ENCODE data around the gene ICAM2.

ICAM2 gene

DNA sequence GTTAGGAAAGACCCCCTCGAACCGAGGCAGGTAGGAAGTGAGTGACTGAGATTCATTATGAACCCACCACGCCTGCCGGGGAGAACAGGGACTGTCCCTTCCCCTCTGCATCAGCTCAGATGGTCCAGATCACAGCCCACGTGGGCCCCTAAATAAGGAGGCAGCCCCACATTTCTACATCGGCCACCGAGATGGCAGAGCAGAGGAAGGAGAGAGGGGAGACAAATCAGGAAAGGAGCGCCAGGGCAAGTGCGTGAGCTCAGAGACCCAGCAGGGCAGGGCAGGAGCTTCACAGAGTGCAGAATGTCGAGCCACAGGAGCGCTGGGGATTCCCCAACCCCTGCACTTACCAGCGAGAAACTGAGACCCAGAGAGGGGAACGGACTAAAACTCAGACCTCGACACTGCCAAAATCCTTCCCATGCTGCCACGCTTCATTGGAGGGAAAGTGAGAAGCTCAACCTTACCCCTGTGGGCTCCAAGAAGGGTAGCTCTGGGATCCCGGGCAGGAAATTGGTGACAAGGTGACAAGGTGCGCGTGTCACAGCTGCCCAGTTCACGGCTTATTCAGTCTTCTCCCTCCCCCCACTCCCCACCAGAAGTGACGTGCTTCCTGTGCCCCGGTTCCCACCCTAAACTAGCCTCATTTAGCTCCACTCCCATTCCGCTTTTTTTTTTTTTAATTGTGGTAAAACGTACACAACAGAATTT is at the start of gene ICAM2:
ICAM2 (minus strand) TSS at position 578 of the 711 bp plus-strand sequence. CDS start 13,942 bp downstream, outside the sequence.
- peak; percentile 35 to 45 (median 40) for DNase-seq

DNA sequence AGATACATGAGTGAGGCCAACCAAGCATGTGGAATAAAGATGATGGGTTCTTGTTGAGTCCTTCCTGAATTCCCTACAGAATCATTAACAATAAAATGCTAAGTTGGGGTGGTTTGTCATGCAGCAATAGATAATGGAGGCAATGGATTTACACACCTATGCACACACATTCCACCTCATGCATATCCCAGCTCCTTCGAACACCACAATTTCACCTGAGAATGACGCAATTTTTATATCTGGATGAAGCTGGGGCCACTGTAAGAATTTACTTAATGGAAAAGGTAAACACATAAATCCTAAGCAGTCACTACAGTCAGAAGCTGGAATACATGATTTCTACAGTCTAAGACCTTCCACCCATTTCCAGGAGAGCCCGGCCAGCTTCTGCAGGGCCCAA is 49.8 kb upstream of the ICAM2 start:
- DNase-seq: no peak

- DNase-seq: no peak
Observed at GRCh38 chr17:64069143-64069542, 48.7 kb upstream of the ICAM2 start.

DNA sequence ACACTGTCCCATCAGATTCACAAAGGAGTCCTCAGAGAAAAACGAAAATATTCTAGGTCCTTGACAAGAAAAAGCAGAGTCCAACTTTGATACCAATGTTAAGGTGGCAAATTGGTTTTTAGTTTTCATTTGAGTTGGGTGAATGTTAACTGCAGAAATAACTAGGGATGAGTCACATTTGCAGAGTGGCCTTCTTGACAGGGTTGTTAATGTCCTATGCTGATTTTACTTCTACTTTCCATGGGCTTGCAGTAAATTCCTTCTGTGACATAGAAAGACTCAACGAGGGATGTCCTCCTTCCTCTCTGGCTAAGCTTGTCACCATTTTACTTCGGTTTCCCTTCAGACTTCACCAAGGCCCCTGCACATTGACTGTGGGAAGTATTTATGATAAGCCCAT is 47.2 kb upstream of the ICAM2 start:
- peak; percentile 42 to 69 (median 69) for DNase-seq

GRCh38 chr17:64066716-64067115 is 46.3 kb upstream of the ICAM2 start:
- no peak for DNase-seq

DNA sequence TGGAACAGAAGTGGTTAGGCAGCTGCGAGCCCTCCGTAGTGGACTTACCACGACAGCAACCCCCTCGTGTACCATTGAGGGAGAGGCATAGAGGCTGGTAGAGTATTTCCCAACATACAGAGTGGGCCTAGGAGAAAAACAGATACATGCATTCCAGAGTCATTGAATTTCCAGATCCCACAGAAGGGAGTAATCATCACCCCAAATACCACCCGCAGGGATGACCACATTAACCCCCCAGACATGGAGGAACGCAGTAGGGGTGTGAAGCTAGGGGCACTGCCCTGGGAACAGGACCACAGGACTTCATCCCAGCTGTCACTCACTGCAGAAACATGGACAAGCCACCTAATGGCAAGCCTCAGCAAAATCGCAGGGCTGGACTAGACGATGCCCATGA is 44.7 kb upstream of the ICAM2 start:
- DNase-seq: no peak

DNA sequence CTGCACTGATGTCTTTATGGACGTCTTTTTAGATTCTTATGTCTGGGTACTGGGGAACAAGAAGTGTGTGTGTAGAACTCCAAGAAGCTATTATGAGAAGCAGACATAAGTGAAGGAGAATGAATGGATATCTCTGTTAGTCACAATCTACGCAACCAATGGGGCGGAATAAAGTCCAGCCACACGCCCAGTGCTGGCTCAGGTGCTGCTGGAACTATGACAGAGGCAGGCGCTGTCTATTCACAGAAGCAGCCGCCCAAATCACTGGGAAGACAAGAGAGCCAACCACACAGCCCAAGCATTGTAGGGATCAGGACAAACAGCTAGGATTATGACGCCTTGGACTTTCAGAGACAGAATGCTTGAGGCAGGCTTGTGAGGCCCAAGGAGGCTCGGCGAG is 43.9 kb upstream of the ICAM2 start:
- no peak for DNase-seq

DNA sequence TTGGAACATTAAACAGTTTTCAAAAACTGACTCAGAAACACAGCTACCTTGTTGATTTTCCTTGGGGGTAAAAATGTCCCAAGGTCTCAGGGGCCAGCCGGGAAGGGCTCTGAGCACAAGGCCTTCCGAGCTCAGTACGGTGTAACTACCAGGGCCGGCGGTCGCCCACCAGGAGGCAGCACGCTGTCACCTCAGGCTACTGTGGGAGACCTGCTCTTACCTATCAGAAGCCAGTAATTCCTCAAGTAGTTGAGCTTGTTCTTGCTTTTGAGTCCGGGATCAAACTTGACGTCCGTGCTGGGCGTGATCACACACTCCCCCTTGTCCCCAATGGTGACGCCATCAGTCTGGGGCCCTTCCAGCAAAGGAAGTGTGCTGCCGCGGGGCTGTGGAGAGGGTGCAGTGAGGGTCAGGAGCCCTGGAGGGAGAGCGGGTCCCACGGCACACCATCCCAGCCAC is 43.4 kb upstream of the ICAM2 start:
- DNase-seq: peak; percentile 31 to 41 (median 35)

DNA sequence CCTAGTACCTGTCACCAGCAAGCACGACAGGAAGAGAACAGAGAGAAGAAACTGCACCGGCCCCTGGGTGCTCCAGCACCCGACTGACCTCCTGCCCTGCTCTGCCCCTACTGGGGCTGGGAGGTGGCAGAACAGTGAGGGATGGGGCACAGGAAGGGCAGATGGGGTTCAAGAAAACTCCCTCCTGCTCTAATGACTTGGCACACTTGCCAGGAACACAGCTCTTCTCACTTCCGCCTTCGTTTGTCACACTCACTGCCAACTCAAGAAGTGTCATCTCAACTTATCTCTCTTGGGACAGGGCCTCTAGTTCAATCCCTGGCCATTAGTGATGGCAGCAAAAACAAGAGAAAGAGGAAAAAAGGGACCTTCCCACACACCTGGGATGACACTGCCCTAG is 42.7 kb upstream of the ICAM2 start:
- DNase-seq: peak; percentile 44 to 62 (median 49)

DNA sequence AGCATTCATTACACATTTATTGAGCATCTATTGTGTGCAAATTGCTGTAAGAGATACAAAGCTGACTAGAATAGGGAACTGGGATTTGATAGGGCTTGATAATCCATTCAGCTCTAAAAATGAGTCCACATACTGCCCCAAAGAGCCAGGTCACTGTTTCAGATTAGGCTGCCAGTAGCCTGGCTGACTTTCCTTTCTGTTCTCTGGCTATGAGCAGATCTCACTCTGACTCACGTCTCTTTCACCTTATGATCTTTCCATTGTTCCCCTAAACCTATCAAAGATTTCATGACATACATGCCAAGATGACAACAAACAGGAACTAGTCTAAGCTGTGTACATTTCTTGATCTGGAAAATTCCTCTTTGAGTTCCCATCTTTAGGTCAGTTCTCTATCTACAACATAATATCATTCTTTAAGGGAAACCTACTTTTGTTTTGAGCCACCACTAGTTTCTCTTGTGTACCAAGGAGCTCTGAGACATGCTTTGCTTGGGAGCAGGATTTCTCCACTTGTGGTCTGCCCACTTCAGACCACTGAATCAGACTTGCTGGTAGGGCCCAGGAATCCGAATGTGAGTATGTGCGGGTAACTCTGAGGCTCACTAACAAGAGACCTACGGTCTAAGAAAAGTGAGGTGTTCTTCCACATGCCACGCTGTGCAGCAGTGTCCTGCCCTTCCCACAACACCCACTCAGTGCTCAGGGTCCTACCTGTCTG is 40.9 kb upstream of the ICAM2 start:
- peak; percentile 84 to 95 (median 94) for DNase-seq

DNA sequence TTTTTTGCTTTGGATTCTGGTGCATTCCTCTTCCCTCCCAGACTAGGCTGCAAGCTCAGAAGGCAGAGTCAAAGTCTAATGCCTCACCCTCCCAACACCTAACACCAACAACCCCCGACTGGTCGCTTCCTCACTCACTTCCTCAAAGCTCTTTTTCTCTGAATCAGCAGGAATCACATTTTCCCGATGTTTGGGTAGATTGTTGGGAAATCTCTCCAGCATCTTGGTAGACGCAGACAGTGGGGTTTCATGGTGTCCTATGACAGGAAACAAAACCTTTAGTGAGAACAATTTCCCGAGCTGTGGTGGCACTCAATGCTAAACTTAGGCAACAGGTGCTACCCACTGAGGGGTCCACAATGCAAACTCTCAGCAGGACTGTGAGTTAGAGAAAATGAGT is 39.9 kb upstream of the ICAM2 start:
- DNase-seq: peak; percentile 55 to 71 (median 64)

DNA sequence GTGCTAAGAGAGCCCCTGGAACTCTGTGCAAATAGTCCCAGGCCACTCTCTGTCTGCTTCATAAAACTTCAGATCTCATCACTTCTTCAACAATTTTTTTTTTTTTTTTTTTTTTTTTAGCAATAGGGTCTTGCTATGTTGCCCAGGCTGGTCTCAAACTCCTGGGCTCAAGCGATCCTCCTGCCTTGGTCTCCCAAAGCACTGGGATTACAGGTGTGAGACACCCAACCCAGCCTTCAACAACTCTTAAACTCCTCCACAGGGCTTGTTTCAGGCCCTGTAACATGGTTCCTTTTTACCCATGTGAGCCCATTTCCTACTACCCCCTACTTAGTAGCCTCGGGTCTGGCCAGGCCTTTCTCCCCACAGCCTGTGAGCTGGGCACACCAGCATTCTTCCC is 39.3 kb upstream of the ICAM2 start:
- no peak for DNase-seq

DNA sequence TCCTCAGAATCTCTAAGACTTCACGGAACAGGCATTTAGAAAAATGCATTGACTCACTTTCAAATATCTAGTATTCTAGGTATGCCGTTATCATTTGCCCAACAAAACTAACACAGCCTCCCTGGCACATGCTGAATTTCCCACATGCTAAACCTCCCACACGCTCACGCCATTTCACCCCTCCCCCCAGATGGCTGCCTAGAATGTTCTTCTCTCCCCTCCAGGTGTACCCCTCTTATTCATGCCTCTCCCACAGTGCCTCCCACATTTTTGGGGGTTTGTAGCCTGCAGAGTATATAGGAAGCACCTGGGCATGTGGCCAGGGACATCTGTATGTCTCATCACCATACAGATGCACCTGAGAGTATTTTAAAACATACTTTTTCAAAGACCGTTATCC is 38.2 kb upstream of the ICAM2 start:
- no peak for DNase-seq

GRCh38 chr17:64057701-64058263 is 37.3 kb upstream of the ICAM2 start:
- no peak for DNase-seq

- DNase-seq: no peak
Observed at GRCh38 chr17:64056269-64057005, 36.0 kb upstream of the ICAM2 start.

DNA sequence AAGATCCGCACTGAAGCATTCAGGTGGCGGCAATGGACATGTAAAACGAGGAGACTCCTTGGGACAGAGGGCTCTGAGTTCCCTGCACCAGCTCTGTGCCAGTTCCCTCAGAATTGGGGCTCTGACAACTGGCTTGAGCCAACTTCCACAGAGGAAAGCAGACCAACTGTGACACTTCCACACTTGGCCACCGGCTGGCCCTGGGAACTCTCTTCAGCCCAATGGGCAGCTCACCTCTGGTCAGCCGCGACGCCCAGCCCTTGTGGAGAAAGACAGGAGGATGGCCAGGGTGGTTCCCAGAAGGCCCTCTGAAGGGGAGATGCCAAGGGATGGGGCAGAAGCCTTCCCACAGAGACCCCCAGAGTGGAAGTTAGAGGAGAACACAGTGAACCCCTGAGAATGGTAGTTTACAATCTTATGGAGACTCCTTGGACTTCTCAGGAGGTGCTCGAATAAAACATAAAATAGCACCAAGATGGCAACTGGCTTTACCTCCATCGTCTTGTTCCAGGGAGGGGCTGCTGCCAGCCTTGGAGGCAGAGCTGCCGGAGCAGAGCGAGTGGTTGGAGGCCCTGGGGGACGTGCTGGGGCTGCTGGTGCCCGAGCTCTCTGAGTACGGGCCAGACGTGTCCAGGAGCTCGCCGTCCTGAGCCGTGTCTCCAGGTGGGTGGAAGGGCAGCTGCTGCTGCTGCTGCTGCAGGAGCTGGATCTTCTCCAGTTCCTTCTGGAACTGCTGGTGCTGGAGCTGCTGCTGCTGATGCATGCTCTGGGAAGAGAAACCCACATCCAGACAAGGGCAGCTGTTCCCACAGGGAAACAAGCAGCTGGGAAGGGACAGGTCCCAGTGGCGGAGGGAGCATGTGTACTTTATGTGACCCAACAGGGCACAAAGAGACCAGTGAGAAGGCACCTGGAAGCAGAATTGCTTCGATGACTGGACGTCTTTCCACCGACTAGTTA is 35.0 kb upstream of the ICAM2 start:
- no peak for DNase-seq

DNA sequence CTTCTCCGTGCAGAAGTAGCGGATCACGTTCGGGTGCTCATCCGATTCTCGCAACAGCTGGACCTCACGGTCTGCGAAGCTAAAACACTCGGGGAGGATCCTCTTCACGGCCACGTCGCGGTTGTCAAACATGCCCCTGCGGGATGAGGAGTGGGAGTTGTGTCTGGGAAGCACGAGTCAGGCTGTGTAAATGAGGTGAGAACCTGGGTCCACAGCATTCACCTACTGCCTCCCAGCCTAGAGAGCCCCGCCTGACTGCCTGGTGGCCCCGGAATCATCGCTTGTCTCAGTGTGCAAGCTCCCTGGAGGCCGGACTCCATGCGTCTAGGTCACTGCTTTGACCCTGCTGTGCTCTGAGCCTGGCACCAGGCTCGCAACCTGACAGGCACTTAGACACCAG is 33.9 kb upstream of the ICAM2 start:
- no peak for DNase-seq

GRCh38 chr17:64053101-64053500 is 32.7 kb upstream of the ICAM2 start:
- DNase-seq: no peak

- no peak for DNase-seq
Observed at GRCh38 chr17:64051153-64051552, 30.7 kb upstream of the ICAM2 start.

DNA sequence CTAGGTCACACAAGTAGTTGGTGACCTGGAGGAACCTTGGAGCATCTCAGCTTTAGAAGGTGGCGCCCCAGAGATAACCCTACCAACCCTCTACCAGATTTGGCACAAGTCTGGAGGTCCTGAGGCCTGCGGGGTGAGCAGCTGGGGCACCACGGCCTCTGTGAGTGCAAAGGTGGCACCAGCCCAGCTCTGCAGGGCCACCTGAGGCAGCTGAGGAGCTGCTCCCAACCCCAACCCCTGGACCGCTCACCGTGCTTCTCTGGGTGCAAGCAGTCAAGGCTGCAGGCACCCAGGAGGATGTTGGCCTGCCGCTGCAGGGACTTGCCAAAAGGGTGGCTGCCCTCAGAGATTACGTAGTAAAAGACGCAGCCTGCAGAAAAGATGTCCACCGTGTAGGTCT is 28.4 kb upstream of the ICAM2 start:
- DNase-seq: no peak

- DNase-seq: no peak
Observed at GRCh38 chr17:64045176-64045575, 24.7 kb upstream of the ICAM2 start.
